HepG2 (cell line): ENCODE data around the gene CNPPD1. TPM values are rescaled to one million over a fixed set of nuclear protein-coding genes. Genes with fewer than 3 reads are reported as not detected.

Experiments used
- ATF1 ChIP-seq: IDR thresholded peaks from 2 replicates; pipeline ENCODE4 v1.6.1; 2016; ENCODE audit warnings: mild to moderate bottlenecking, control low read depth
- BCL3 ChIP-seq: sonication (generic); formaldehyde crosslinking; IDR thresholded peaks from 2 replicates; pipeline ENCODE4 v1.5.1; 2020; ENCODE audit warnings: mild to moderate bottlenecking, missing genetic modification reagents, moderate library complexity
- HNF1B ChIP-seq: sonication (generic); formaldehyde crosslinking; IDR thresholded peaks from 2 replicates; pipeline ENCODE4 v1.5.1; 2020; ENCODE audit warnings: mild to moderate bottlenecking, moderate library complexity, missing genetic modification reagents
- IRX3 ChIP-seq: sonication (generic); formaldehyde crosslinking; IDR thresholded peaks from 2 replicates; pipeline ENCODE4 v1.8.1; 2023; ENCODE audit warnings: mild to moderate bottlenecking, low read depth, missing genetic modification reagents, borderline replicate concordance
- MBD4 ChIP-seq: IDR thresholded peaks from 2 replicates; pipeline ENCODE4 v1.6.1; 2012; ENCODE audit warnings: low read length, inconsistent platforms, borderline replicate concordance
- MED1 ChIP-seq: sonication (generic); formaldehyde crosslinking; IDR thresholded peaks from 2 replicates; pipeline ENCODE4 v1.4.0; 2020; ENCODE audit warnings: missing genetic modification reagents
- MED8 ChIP-seq: sonication (generic); formaldehyde crosslinking; IDR thresholded peaks from 2 replicates; pipeline ENCODE4 v1.8.1; 2023; ENCODE audit warnings: mild to moderate bottlenecking, missing genetic modification reagents; ENCODE audit not compliant: insufficient replicate concordance
- MXD1 ChIP-seq: sonication (generic); formaldehyde crosslinking; IDR thresholded peaks from 2 replicates; pipeline ENCODE4 v1.4.0; 2020; ENCODE audit warnings: mild to moderate bottlenecking, missing genetic modification reagents
- PBX2 ChIP-seq: IDR thresholded peaks from 2 replicates; pipeline ENCODE4 v1.6.1; 2016; ENCODE audit warnings: control low read depth
- PHF20 ChIP-seq: sonication (generic); formaldehyde crosslinking; IDR thresholded peaks from 2 replicates; pipeline ENCODE4 v1.5.0; 2020; ENCODE audit warnings: mild to moderate bottlenecking, missing genetic modification reagents
- PRDM4 ChIP-seq: sonication (generic); formaldehyde crosslinking; IDR thresholded peaks from 2 replicates; pipeline ENCODE4 v1.9.0; 2021; ENCODE audit warnings: missing genetic modification reagents, borderline replicate concordance
- SYNCRIP ChIP-seq: fragments of 200-400 bp; formaldehyde crosslinking; IDR thresholded peaks from 2 replicates; pipeline ENCODE4 v1.6.1; 2018; ENCODE audit warnings: mild to moderate bottlenecking, low read depth, low read length; ENCODE audit not compliant: insufficient read depth
- TAF1 ChIP-seq: sonication (generic); formaldehyde crosslinking; IDR thresholded peaks from 2 replicates; pipeline ENCODE4 v1.4.0; 2020; ENCODE audit warnings: missing genetic modification reagents
- THAP9 ChIP-seq: sonication (generic); formaldehyde crosslinking; IDR thresholded peaks from 2 replicates; pipeline ENCODE4; 2020; ENCODE audit warnings: missing genetic modification reagents, mild to moderate bottlenecking, borderline replicate concordance
- ZNF20 ChIP-seq: sonication (generic); formaldehyde crosslinking; IDR thresholded peaks from 2 replicates; pipeline ENCODE4 v1.4.0; 2020; ENCODE audit warnings: mild to moderate bottlenecking, moderate library complexity, missing genetic modification reagents
- ZNF773 ChIP-seq: sonication (generic); formaldehyde crosslinking; IDR thresholded peaks from 2 replicates; pipeline ENCODE4 v1.4.0; 2020; ENCODE audit warnings: missing genetic modification reagents, borderline replicate concordance
- polyA plus RNA-seq, 8 experiments: library from polyadenylated mRNA; depleted of rRNA in 3 of 8; stranded (reverse) in 7 of 8; unstranded in 1 of 8; fragments of >200 nt; fragmentation: Illumina TruSeq in 4 of 8; extraction: Trizol in 4 of 8; gene quantifications; 2 replicates each; pipeline versions ENCODE4 v1.2.1 to v1.2.3, GENCODE V29; 2011 to 2016; ENCODE audit warnings: low read depth in 4 of 8, missing spikeins in 1 of 8, mixed read lengths in 1 of 8; ENCODE audit not compliant: insufficient read depth in 1 of 8
- total RNA-seq, 5 experiments: library from RNA; depleted of rRNA; stranded (reverse); fragments of >200 nt; fragmentation: Illumina TruSeq; extraction: Trizol; gene quantifications; 2 replicates each; pipeline ENCODE4 v1.2.3, GENCODE V29; 2016; ENCODE audit warnings: low read depth in 1 of 5
- TF ChIP-seq, protein P1 (sequence below): sonication (generic); formaldehyde crosslinking; IDR thresholded peaks from 2 replicates; pipeline ENCODE4 v1.8.1; 2023; ENCODE audit warnings: mild to moderate bottlenecking, moderate library complexity, missing genetic modification reagents

The CNPPD1 gene
- total and polyA plus RNA-seq, 2 of the 13 experiments (the other 11 are each of a cell fraction or from before 2014, with no cell fraction given): 35.5 to 49.4 TPM

- TF ChIP-seq MXD1: peak; percentile 74
- TF ChIP-seq IRX3: peak; percentile 88; the same call in 1 of the 2 replicates
- TF ChIP-seq MED1 (CRISPR knock-in tag): peak; percentile 75; the same call in 1 of the 2 replicates
- no peak for TF ChIP-seq ZNF773 (CRISPR knock-in tag)
- peak; percentile 62 for TF ChIP-seq PHF20 (CRISPR knock-in tag)
- peak; percentile 81 for TF ChIP-seq BCL3 (CRISPR knock-in tag)
- TF ChIP-seq THAP9 (CRISPR knock-in tag): peak; percentile 44; the same call in 1 of the 2 replicates
- TF ChIP-seq TAF1 (CRISPR knock-in tag): peak; percentile 95
- TF ChIP-seq PBX2: no peak
- TF ChIP-seq MBD4: no peak
- no peak for TF ChIP-seq ATF1 (CRISPR knock-in tag)
- TF ChIP-seq, protein P1, sequence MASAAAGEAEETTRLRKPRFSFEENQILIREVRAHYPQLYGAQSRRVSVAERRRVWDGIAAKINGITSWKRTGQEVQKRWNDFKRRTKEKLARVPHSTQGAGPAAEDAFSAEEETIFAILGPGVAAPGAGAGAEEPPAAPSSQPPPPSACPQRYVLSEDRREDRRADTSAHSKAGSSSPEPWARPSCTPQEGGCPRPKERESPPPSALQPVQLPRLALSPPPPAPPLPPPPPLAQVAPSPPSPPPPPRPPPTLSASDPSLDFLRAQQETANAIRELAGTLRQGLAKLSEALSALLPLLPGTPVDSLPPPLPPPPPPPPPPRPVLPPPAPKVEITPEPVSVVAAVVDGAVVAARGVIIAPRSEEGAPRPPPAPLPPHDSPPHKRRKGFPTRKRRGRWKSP (CRISPR knock-in tag): no peak; the same call in 1 of the 2 replicates
- peak; percentile 86 for TF ChIP-seq HNF1B (CRISPR knock-in tag)
- no peak for TF ChIP-seq ZNF20 (CRISPR knock-in tag)
- TF ChIP-seq SYNCRIP: no peak
- peak; percentile 70 for TF ChIP-seq MED8 (CRISPR knock-in tag)
- TF ChIP-seq PRDM4 (CRISPR knock-in tag): no peak
Measured at GRCh38 chr2:219206328-219207133, 29.8 kb upstream of the CNPPD1 start, which contains the start of gene ZFAND2B (continued).
